KOPT-K1 (cell line): Measurements from ENCODE around the gene CRTAC1.

Experiments
- H3K27ac ChIP-seq: fragments of 200-600 bp; sonication (generic); 2 replicates; pipeline ENCODE4 v1.5.1; 2016; ENCODE audit warnings: antibody characterized with exemption, mild to moderate bottlenecking, low read depth, low read length; ENCODE audit not compliant: poor library complexity, severe bottlenecking
- H3K36me3 ChIP-seq: fragments of 200-600 bp; sonication (generic); 2 replicates; pipeline ENCODE4 v1.5.1; 2017; ENCODE audit warnings: antibody characterized with exemption, mild to moderate bottlenecking, low read length, moderate library complexity; ENCODE audit not compliant: insufficient read depth
- H3K9me3 ChIP-seq: fragments of 200-600 bp; sonication (generic); 2 replicates; pipeline ENCODE4 v1.5.1; 2017; ENCODE audit warnings: antibody characterized with exemption, low read length, mild to moderate bottlenecking; ENCODE audit not compliant: insufficient read depth, poor library complexity, severe bottlenecking

The CRTAC1 gene

GRCh38 chr10:97892939-97893338 is 137.5 kb downstream of the CRTAC1 start:
- no peak overlapping the region for H3K27ac ChIP-seq
- H3K9me3 ChIP-seq: no peaks in the 10 kb centered on the region
- no peaks in the 10 kb centered on the region for H3K36me3 ChIP-seq

GRCh38 chr10:97892506-97892905 is 137.9 kb downstream of the CRTAC1 start:
- Histone ChIP-seq H3K36me3 (no peaks in the 10 kb centered on the region), H3K27ac (no peak overlapping the region), H3K9me3 (no peaks in the 10 kb centered on the region)

- Histone ChIP-seq H3K27ac (no peak overlapping the region), H3K36me3 (no peaks in the 10 kb centered on the region), H3K9me3 (no peaks in the 10 kb centered on the region)
Observed at GRCh38 chr10:97891497-97892167, 138.8 kb downstream of the CRTAC1 start.

- Histone ChIP-seq H3K9me3 (no peaks in the 10 kb centered on the region), H3K36me3 (no peaks in the 10 kb centered on the region), H3K27ac (no peak overlapping the region)
Observed at GRCh38 chr10:97889461-97890265, 140.8 kb downstream of the CRTAC1 start.

GRCh38 chr10:97888641-97889262 is 141.7 kb downstream of the CRTAC1 start:
- no peaks in the 10 kb centered on the region for H3K36me3 ChIP-seq
- H3K9me3 ChIP-seq: no peaks in the 10 kb centered on the region
- H3K27ac ChIP-seq: no peak overlapping the region

GRCh38 chr10:97888134-97888533 is 142.3 kb downstream of the CRTAC1 start:
- Histone ChIP-seq H3K9me3 (no peaks in the 10 kb centered on the region), H3K36me3 (no peaks in the 10 kb centered on the region), H3K27ac (no peak overlapping the region)

- Histone ChIP-seq H3K9me3 (no peaks in the 10 kb centered on the region), H3K27ac (no peak overlapping the region), H3K36me3 (no peaks in the 10 kb centered on the region)
Observed at GRCh38 chr10:97887399-97887798, 143.0 kb downstream of the CRTAC1 start.

GRCh38 chr10:97886286-97886685 is 144.1 kb downstream of the CRTAC1 start:
- no peaks in the 10 kb centered on the region for H3K9me3 ChIP-seq
- no peaks in the 10 kb centered on the region for H3K36me3 ChIP-seq
- no peak overlapping the region for H3K27ac ChIP-seq

GRCh38 chr10:97883092-97883485 is 147.3 kb downstream of the CRTAC1 start:
- Histone ChIP-seq H3K27ac (no peak overlapping the region), H3K9me3 (no peaks in the 10 kb centered on the region), H3K36me3 (no peaks in the 10 kb centered on the region)

GRCh38 chr10:97882142-97883091 is 148.0 kb downstream of the CRTAC1 start:
- Histone ChIP-seq H3K9me3 (no peaks in the 10 kb centered on the region), H3K36me3 (no peaks in the 10 kb centered on the region), H3K27ac (no peak overlapping the region)

- Histone ChIP-seq H3K36me3 (no peaks in the 10 kb centered on the region), H3K9me3 (no peaks in the 10 kb centered on the region), H3K27ac (no peak overlapping the region)
Observed at GRCh38 chr10:97880109-97880508, 150.3 kb downstream of the CRTAC1 start.

- H3K27ac ChIP-seq: no peak overlapping the region
- no peaks in the 10 kb centered on the region for H3K36me3 ChIP-seq
- no peaks in the 10 kb centered on the region for H3K9me3 ChIP-seq
Observed at GRCh38 chr10:97879241-97879640, 151.2 kb downstream of the CRTAC1 start.

- Histone ChIP-seq H3K27ac (no peak overlapping the region), H3K9me3 (no peaks in the 10 kb centered on the region), H3K36me3 (no peaks in the 10 kb centered on the region)
Observed at GRCh38 chr10:97876402-97876801, 154.0 kb downstream of the CRTAC1 start.

- H3K9me3 ChIP-seq: no peaks in the 10 kb centered on the region
- no peak overlapping the region for H3K27ac ChIP-seq
- H3K36me3 ChIP-seq: no peaks in the 10 kb centered on the region
Observed at GRCh38 chr10:97875391-97875790, 155.0 kb downstream of the CRTAC1 start.

GRCh38 chr10:97874332-97874731 is 156.1 kb downstream of the CRTAC1 start:
- no peaks in the 10 kb centered on the region for H3K9me3 ChIP-seq
- H3K36me3 ChIP-seq: no peaks in the 10 kb centered on the region
- no peak overlapping the region for H3K27ac ChIP-seq
